Head of caudate nucleus (tissue), 42 donors: Measurements from ENCODE around the gene PHLDB2.
A peak's percentile ranks its signal among the peaks of the same experiment; 100 is the strongest.

Experiments used
- DNase-seq, 42 donors: peaks; one replicate each; pipeline versions ENCODE4 v3.0.0 to v3.0.0-alpha.2; 2020 to 2021; ENCODE audit warnings: mixed read lengths in 7 of 42
- intact Hi-C: fragments of 100-400 bp; cut with DNase I; formaldehyde crosslinking; loops from one replicate; pipeline ENCODE4 v1.15.0; 2022

Gene PHLDB2

GRCh38 chr3:111948786-111949185 lies 89.7 kb downstream of the PHLDB2 start:
- intact Hi-C loops, result no loop called here
- DNase-seq, result no peak

GRCh38 chr3:111949712-111950111 lies 90.6 kb downstream of the PHLDB2 start:
- intact Hi-C loops, result no loop called here
- no peak for DNase-seq

GRCh38 chr3:111951032-111951431 lies 92.0 kb downstream of the PHLDB2 start:
- intact Hi-C loops, result no loop called here
- DNase-seq, result no peak

- no peak for DNase-seq
- intact Hi-C loops, result no loop called here
Observed at GRCh38 chr3:111952086-111952485, 93.0 kb downstream of the PHLDB2 start.

GRCh38 chr3:111952866-111953450 lies 93.9 kb downstream of the PHLDB2 start:
- no peak for DNase-seq
- intact Hi-C loops, result no loop called here

GRCh38 chr3:111954228-111954990 lies 95.3 kb downstream of the PHLDB2 start:
- intact Hi-C loops, result no loop called here
- no peak for DNase-seq

- intact Hi-C loops, result no loop called here
- no peak for DNase-seq
Observed at GRCh38 chr3:111955876-111956275, 96.8 kb downstream of the PHLDB2 start.

GRCh38 chr3:111956449-111956848 lies 97.4 kb downstream of the PHLDB2 start:
- no peak for DNase-seq
- intact Hi-C loops, result no loop called here

GRCh38 chr3:111956995-111957734 lies 98.1 kb downstream of the PHLDB2 start:
- DNase-seq, result peak in 3 of 42 donors; percentile 17 to 31 (median 26)

GRCh38 chr3:111961461-111962164 lies 102.5 kb downstream of the PHLDB2 start:
- intact Hi-C loops, result no loop called here
- no peak for DNase-seq

More at GRCh38 chr3:111956995-111957734, 98.1 kb downstream of the PHLDB2 start:
- intact Hi-C loops, result no loop called here

GRCh38 chr3:111963424-111963823 lies 104.4 kb downstream of the PHLDB2 start:
- DNase-seq, result no peak
- intact Hi-C loops, result no loop called here

- intact Hi-C loops, result no loop called here
- no peak for DNase-seq
Observed at GRCh38 chr3:111965484-111965883, 106.4 kb downstream of the PHLDB2 start.

- intact Hi-C loops, result loop anchor here (2.0 kb wide), 1 partner anchor 248 kb away; no protein-coding TSS in a partner anchor
- no peak for DNase-seq
Observed at GRCh38 chr3:111967068-111967467, 108.0 kb downstream of the PHLDB2 start.

GRCh38 chr3:111967651-111968274 lies 108.7 kb downstream of the PHLDB2 start:
- DNase-seq, result peak; percentile 76 to 96 (median 89)
- intact Hi-C loops, result loop anchor here (2.0 kb wide), 1 partner anchor 249 kb away; no protein-coding TSS in a partner anchor

- intact Hi-C loops, result no loop called here
Observed at GRCh38 chr3:111968319-111969054, 109.4 kb downstream of the PHLDB2 start.

GRCh38 chr3:111970376-111970775 lies 111.3 kb downstream of the PHLDB2 start:
- intact Hi-C loops, result no loop called here
- DNase-seq, result no peak

More at GRCh38 chr3:111968319-111969054, 109.4 kb downstream of the PHLDB2 start:
- no peak for DNase-seq

GRCh38 chr3:111971533-111972130 lies 112.6 kb downstream of the PHLDB2 start:
- intact Hi-C loops, result no loop called here

GRCh38 chr3:111972891-111973290 lies 113.8 kb downstream of the PHLDB2 start:
- intact Hi-C loops, result no loop called here
- no peak for DNase-seq

More at GRCh38 chr3:111971533-111972130, 112.6 kb downstream of the PHLDB2 start:
- DNase-seq, result no peak
